ENCODE data around the gene PLCB2. TPM values are rescaled to one million over a fixed set of nuclear protein-coding genes. Genes with fewer than 3 reads are reported as not detected.

PLCB2 gene
- total RNA-seq, 2 donors from 2014 or later, result 17.7 to 32.4 TPM

DNA sequence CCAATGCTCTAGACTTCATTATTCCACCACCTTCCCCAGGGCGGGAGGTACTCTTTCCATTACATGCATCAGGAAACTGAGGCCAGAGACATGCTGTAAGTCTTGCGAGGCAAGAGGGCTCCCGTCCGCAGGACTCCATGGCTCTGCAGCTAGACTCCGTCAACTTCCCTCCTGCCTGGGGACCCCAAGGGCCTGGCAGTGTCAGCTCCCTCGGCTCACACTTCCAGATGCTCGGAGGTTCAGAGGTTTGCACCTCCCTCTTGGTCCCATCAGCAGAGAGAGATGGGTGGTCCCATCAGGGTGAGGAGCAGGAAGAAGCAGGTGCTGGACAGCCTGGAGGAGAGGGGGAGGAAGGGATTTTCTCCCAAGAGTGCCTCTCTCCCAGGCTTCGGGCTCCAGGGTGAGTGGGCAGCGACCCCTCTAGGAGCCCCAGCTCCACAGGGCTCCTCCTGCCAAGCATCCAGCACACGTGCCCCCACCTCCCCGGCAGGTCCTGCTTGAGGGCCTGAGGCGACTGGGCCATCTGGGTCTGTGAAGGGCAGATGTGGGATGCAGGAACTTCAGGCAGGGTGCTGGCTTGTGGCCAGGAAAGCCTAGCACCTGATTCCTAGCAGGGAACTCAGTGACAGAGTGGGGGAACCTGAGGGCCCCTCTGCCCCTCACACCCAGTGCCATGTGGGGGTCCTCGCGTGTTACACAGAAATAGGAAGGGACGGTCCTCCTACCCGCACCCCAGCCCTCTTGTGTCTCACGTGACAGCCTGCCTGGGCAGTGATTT, 59.5 kb downstream of the PLCB2 start:
- TF ChIP-seq CTCF (IDR thresholded peaks at IDR 0.05), result no peak
- H3K27me3 ChIP-seq (replicated peaks; ENCODE audit: insufficient read depth), result no peaks in the 10 kb centered on the region
- H3K36me3 ChIP-seq, result no peaks in the 10 kb centered on the region
- H3K4me3 ChIP-seq, result no peak overlapping the region
- H3K4me1 ChIP-seq (ENCODE audit: control insufficient read depth in 1 of 2, low read depth in 2 of 2), result peaks cover 2 to 10% of the 10 kb centered on the region in 2 donors
- no peak for DNase-seq (ENCODE audit: low spot score)
- ATAC-seq (ENCODE audit: insufficient number of reproducible peaks, low FRiP score, low read depth), result no peak
- H3K9me3 ChIP-seq, result no peaks in the 10 kb centered on the region
- H3K27ac ChIP-seq, result no peak overlapping the region

DNA sequence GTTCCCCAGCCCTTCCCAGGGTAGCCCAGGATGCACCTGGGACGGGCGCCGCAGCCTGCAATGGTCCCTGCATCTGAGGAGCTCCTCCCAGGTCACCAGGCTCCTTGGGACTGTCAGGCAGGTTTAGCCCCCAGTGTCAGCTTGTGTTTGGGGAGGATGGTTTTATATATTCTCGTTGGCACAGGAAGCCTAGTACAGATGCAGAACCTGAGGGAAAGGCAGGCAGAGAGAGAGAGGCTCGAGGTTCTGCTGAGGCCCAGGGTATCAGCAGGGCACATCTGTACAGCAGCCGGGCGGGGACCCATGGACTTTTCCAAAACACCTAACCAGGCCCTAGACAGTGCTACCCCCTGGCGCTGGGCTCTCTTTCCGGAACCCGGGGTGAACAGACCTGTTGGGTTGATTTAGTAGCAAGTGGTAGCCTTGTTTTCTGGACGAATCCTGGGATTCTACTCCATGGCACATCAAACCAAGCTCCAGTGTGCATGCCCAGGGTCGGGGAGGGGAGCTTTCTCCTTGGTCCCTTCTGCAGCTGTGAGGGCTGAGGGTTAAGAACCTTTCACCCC, 60.2 kb downstream of the PLCB2 start:
- DNase-seq (ENCODE audit: low spot score) (no peak), ATAC-seq (ENCODE audit: insufficient number of reproducible peaks, low FRiP score, low read depth) (no peak)
- TF ChIP-seq CTCF (IDR thresholded peaks at IDR 0.05), result no peak
- no peak overlapping the region for H3K27ac ChIP-seq
- H3K4me3 ChIP-seq, result no peak overlapping the region
- no peaks in the 10 kb centered on the region for H3K36me3 ChIP-seq
- no peaks in the 10 kb centered on the region for H3K27me3 ChIP-seq (replicated peaks; ENCODE audit: insufficient read depth)
- H3K9me3 ChIP-seq, result no peaks in the 10 kb centered on the region
- peaks cover 0 to 7% of the 10 kb centered on the region in 2 donors for H3K4me1 ChIP-seq (ENCODE audit: control insufficient read depth in 1 of 2, low read depth in 2 of 2)

DNA sequence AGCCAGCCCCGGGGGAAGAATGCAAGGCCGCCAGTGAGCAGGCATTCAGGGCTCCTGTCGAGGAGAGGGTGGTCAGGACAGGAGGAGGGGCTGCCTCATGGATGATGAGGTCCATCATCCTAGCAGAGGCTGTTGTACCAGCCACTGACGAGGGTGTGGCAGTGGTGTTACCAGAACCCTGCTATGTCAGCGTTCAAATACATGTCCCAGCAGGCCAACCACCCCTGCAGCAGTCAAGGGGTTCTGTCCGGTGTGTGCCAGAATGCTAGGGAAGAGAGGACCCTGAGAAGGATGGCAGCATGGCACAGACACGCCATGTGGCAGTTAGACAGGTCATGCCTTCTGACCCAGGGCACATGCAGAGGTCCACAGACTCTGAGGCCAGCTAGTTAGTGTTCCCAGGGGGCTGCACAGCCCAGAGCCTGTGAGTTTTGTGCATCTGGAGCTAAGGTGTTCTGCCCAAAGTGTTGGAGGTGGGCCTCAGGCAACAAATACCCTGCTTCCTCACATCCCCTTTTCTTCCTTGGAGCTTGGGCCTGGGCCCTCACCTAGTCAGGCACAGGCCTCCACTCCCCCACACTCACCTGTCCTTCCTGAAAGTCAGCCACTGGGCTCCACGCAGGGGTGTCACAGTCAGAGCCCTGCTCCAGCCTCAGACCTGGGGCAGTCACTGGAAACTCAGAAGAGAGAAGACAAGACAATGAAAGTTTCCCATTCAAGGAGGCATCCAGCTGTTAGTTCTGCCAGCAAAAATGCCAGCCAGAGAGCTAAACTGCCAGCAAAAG, 61.0 kb downstream of the PLCB2 start:
- no peaks in the 10 kb centered on the region for H3K36me3 ChIP-seq

GRCh38 chr15:40245666-40246450, 61.9 kb downstream of the PLCB2 start:
- Histone ChIP-seq H3K36me3 (no peaks in the 10 kb centered on the region), H3K9me3 (no peaks in the 10 kb centered on the region), H3K27me3 (replicated peaks; ENCODE audit: insufficient read depth) (no peaks in the 10 kb centered on the region), H3K4me1 (ENCODE audit: control insufficient read depth in 1 of 2, low read depth in 2 of 2) (peaks cover 0 to 5% of the 10 kb centered on the region in 2 donors), H3K27ac (no peak overlapping the region), H3K4me3 (no peak overlapping the region)
- TF ChIP-seq CTCF (IDR thresholded peaks at IDR 0.05), result no peak
- DNase-seq (ENCODE audit: low spot score) (no peak), ATAC-seq (ENCODE audit: insufficient number of reproducible peaks, low FRiP score, low read depth) (no peak)

More for the DNA sequence above, 61.0 kb downstream of the PLCB2 start:
- Histone ChIP-seq H3K4me3 (no peak overlapping the region), H3K9me3 (no peaks in the 10 kb centered on the region), H3K4me1 (ENCODE audit: control insufficient read depth in 1 of 2, low read depth in 2 of 2) (peaks cover 0 to 5% of the 10 kb centered on the region in 2 donors), H3K27ac (no peak overlapping the region), H3K27me3 (replicated peaks; ENCODE audit: insufficient read depth) (no peaks in the 10 kb centered on the region)
- no peak for ATAC-seq (ENCODE audit: insufficient number of reproducible peaks, low FRiP score, low read depth)
- no peak for TF ChIP-seq CTCF (IDR thresholded peaks at IDR 0.05)
- DNase-seq (ENCODE audit: low spot score), result no peak

All from thoracic aorta (tissue), 2 donors.